ENCODE results near the gene ASAP2.

DNA sequence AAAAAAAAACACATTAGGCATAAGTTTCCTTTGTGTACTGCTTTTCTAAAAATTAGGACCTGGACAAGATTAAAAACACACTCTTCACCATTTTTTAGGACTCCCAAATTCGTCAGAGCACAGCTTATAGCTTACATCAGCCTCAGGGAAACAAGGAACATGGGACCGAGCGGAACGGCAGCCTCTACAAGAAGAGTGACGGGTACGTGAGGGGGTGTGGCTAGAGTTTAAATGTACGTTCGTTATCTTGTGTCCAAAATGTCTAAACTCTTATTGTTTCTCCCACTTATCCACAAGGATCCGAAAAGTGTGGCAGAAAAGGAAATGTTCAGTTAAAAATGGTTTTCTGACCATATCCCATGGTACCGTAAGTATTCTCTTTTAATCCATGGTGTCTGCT, 137.8 kb downstream of the ASAP2 start:
- TF ChIP-seq, protein P1, sequence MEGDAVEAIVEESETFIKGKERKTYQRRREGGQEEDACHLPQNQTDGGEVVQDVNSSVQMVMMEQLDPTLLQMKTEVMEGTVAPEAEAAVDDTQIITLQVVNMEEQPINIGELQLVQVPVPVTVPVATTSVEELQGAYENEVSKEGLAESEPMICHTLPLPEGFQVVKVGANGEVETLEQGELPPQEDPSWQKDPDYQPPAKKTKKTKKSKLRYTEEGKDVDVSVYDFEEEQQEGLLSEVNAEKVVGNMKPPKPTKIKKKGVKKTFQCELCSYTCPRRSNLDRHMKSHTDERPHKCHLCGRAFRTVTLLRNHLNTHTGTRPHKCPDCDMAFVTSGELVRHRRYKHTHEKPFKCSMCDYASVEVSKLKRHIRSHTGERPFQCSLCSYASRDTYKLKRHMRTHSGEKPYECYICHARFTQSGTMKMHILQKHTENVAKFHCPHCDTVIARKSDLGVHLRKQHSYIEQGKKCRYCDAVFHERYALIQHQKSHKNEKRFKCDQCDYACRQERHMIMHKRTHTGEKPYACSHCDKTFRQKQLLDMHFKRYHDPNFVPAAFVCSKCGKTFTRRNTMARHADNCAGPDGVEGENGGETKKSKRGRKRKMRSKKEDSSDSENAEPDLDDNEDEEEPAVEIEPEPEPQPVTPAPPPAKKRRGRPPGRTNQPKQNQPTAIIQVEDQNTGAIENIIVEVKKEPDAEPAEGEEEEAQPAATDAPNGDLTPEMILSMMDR (conservative IDR thresholded peaks at IDR 0.05; ENCODE audit: low read depth, low read length) = no peak
- TF ChIP-seq EZH2 (IDR thresholded peaks at IDR 0.05; ENCODE audit: low read length, unreplicated experiment) = no peak
